DLD1 (cell line): ENCODE measurements around the gene CCDC102B.

Experiments used
- in situ Hi-C: cut with HindIII; loops from 2 replicates; pipeline ENCODE4 v1.10.0; 2017; ENCODE audit warnings: low sequenced_read_pairs

Gene CCDC102B

DNA sequence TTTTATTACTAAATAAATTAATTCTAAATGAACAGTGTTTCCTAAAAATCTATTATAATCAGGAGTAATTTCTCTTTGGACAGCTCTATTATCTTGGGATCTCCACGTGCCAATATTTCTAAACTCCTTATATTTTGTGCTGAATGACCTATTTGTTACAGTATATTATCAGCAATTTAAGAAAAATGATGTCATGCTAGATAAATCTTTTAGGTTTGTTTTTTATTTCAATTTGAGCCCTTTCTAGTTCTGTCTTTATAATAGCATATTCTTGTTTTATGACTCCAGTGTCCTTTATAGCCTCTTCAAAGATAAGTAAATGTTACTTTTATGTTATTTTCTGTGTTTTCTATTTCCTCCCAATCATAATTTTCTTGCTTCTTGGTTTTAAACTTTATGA, 269.2 kb downstream of the CCDC102B start:
- in situ Hi-C loops: no loop called here

DNA sequence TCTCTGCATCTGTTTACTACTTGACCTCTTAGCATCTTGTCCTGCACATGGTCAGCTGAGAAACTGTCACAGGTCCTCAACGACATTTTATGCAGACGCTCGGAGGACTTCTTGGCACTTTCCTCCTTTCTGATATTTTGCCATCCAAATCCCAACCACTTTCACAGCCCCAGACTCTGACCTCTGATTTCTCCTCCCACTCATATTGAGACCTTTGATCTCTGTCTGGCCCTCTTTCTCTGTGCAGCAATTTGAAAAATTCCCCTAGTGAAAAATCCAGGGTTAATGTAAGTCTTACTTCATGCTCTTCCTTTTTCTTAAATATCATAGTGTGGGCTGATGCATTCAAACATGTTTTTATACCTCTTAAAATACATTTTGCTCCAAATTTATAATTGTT, 273.8 kb downstream of the CCDC102B start:
- in situ Hi-C loops: no loop called here

DNA sequence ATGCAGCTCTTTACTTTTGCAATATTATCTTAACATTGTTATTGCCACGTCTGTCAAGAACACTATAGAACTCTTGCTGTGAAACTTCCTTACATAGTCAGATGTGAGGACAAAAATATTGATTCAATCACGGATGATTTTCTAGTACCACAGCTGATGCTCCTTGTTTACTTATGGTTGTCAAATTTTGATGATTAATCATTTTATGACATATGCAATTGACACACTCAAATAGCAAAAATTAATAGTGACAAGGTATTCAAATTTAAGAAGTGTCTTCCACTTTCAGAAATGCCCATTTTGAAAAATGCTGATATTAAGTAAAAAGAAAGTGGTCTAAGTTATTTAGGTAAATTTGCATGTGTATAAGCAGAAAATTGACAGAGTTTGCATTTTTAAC, 284.0 kb downstream of the CCDC102B start:
- in situ Hi-C loops: no loop called here

DNA sequence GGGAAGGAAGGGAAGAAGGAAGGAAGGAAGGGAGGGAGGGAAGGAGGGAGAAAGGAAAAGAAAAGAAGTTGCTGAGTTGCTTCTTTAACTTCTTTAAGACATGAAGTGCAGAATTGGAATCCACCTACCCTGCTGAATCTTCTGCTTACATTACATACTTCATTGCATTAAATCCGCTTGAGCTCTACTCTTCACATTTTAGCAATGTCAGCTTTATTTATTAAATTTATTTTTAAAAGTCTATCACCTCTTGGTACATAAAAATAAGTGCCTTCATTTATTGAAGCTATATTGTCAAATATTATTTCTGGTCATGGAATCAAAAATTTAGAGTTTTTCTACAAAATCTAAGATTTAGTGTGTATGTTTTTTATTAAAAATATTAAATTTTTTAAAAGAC, 284.6 kb downstream of the CCDC102B start:
- in situ Hi-C loops: no loop called here

DNA sequence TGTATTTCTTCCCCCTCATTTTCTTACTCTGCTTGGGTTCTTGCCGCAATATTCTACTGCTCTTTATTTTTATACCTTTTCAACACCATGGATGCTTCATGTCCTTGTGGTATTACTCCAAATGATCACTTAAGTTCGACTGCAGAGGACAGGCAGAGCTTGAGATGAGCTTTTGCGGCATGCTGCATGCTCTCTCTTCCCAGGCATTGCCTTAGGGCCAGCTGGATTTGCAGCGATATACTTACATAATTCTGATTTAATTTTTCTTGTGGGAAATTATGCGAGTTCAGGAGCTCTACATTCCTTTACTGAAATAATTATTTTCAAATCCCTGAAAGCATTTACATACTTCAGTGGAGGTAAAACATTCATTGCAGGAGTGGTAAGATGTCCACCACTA, 288.1 kb downstream of the CCDC102B start:
- in situ Hi-C loops: no loop called here

DNA sequence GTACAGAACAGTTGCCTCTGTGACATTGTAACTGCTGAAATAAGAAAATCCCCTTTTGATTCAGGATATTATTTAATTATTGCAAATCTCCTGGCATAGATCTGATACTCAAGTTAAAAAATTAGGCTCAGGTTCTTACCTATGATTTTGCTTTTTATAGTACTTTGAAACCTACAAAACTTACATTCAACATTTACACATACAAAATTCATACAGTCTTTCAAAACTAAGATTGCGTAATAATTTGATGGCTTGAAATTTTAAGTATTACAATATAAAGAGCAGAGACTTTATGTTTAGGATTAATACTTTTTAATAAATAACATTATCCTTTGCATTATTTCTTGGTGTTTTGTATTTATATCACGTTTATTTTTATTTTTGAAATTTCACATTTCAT, 291.1 kb downstream of the CCDC102B start:
- in situ Hi-C loops: no loop called here

DNA sequence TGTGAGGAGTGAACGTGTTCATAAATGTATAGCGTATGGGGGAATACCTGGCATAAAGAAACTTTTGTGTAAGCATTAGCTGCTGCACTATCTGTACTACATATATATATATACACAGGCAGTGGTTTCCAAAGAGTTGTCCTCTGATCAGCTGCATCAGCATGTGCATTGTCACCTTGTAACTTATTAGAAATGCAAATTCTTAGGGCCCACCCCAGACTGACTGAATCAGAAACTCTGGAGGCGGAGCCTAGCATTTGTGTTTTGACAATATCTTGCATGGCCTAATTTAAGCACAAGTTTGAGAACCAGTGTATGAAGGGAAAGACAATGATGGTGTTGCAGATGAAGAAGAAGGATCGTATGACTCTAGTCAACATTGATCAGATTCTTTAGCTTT, 299.5 kb downstream of the CCDC102B start:
- in situ Hi-C loops: no loop called here

DNA sequence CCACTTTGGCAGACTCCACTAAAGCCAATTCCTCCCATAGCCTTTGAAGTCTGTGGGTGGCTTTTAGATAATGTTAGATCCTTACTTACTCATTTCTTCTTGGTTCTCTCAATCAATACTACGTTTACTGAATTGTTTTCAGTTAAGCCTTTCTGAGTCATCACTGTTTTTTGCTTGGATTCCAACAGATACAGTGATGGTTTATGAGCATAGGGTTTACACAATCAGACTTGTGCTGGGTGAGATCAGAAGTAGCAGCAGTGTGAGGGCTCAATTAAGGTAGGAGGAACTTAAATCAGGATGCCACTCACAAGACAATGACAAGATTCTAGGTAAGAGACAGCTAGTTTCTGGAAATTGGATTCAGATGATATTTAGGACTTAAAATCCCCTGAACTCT, 305.1 kb downstream of the CCDC102B start:
- in situ Hi-C loops: no loop called here
